Testis (tissue), 3 donors: ENCODE data around the gene CACNA1C. TPM values are rescaled to one million over a fixed set of nuclear protein-coding genes. Genes with fewer than 3 reads are reported as not detected.

Experiments
- DNase-seq: peaks from one replicate; pipeline ENCODE4 v3.0.0-alpha.2; 2019
- H3K27ac ChIP-seq, 2 donors: fragments of 200-600 bp; sonication (generic); one replicate each; pipeline ENCODE4 v1.5.1; 2019
- H3K27me3 ChIP-seq: fragments of 200-600 bp; sonication (generic); one replicate; pipeline ENCODE4 v1.5.1; 2019
- H3K36me3 ChIP-seq: fragments of 200-600 bp; sonication (generic); one replicate; pipeline ENCODE4 v1.5.1; 2017; ENCODE audit warnings: low read depth; ENCODE audit errors: missing control alignments
- H3K4me1 ChIP-seq: fragments of 200-600 bp; sonication (generic); one replicate; pipeline ENCODE4 v1.5.1; 2019
- H3K4me3 ChIP-seq, 2 donors: fragments of 200-600 bp; sonication (generic); one replicate each; pipeline ENCODE4 v1.5.1; 2017 to 2019
- H3K9me3 ChIP-seq: fragments of 200-600 bp; sonication (generic); one replicate; pipeline ENCODE4 v1.5.1; 2017
- POLR2A ChIP-seq: fragments of 450-650 bp; IDR thresholded peaks from one replicate; pipeline ENCODE4 v1.6.1; 2017; ENCODE audit warnings: antibody characterized with exemption, mild to moderate bottlenecking, moderate library complexity
- WGBS, 2 donors: methylation state at CpG; one replicate each; pipeline ENCODE4 v1.1.5; 2018; 5-methylcytosine and 5-hydroxymethylcytosine counted together
- intact Hi-C: fragments of 100-400 bp; cut with DNase I; formaldehyde crosslinking; loops from one replicate; pipeline ENCODE4 v1.15.1; 2023; ENCODE audit warnings: low total_unique reads
- polyA plus RNA-seq: library from polyadenylated mRNA; stranded (reverse); fragments of 350-450 nt; fragmentation: Illumina TruSeq; extraction: RNeasy Lipid Tissue Mini Kit (QIAGEN cat#74804); gene quantifications from one replicate; pipeline ENCODE4 v1.2.3, GENCODE V29; 2014; ENCODE audit warnings: low read depth, low replicate concordance; ENCODE audit not compliant: insufficient read depth
- total RNA-seq, 2 donors: library from RNA; depleted of rRNA; stranded (reverse); fragments of >200 nt; gene quantifications; one replicate each; pipeline ENCODE4 v1.2.3, GENCODE V29; 2016
- TF ChIP-seq, protein P1 (sequence below), 3 experiments: fragments of 450-650 bp in 2 of 3; fragments of 200-600 bp in 1 of 3; sonication (generic) in 1 of 3; IDR thresholded peaks; one replicate each; pipeline ENCODE4 v1.5.1; 2016 to 2019; ENCODE audit warnings: antibody characterized with exemption in 3 of 3, mild to moderate bottlenecking in 2 of 3, moderate library complexity in 1 of 3

Gene CACNA1C
- total and polyA plus RNA-seq, 3 donors from 2014 or later, result 20.3 to 36.8 (median 32.0) TPM

DNA sequence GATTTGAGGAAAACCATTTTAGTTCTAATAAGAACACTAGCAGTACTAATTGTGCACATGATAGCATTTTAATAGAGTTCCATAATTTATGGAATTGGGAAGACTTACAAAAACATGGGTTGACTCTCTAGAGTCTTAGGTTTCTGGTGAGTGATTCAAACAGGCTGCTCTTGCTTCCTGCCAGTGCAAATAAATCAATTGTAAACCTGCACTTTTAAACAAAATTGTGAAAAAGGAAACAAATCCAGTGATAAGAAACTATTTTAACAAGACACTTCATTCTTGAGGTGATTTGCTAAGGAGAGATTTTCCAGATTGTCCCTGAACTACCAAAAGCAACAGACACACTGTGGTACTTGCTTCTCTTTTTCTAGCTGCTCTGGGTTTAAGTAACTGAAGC is 112.2 kb downstream of the CACNA1C start:
- no peaks in the 10 kb centered on the region for H3K27me3 ChIP-seq
- H3K4me3 ChIP-seq, result no peak overlapping the region
- peak overlapping the region in 1 of 2 donors; percentile 53 for H3K27ac ChIP-seq
- H3K9me3 ChIP-seq, result no peaks in the 10 kb centered on the region
- intact Hi-C loops, result no loop called here
- no peak for TF ChIP-seq POLR2A
- TF ChIP-seq, protein P1, sequence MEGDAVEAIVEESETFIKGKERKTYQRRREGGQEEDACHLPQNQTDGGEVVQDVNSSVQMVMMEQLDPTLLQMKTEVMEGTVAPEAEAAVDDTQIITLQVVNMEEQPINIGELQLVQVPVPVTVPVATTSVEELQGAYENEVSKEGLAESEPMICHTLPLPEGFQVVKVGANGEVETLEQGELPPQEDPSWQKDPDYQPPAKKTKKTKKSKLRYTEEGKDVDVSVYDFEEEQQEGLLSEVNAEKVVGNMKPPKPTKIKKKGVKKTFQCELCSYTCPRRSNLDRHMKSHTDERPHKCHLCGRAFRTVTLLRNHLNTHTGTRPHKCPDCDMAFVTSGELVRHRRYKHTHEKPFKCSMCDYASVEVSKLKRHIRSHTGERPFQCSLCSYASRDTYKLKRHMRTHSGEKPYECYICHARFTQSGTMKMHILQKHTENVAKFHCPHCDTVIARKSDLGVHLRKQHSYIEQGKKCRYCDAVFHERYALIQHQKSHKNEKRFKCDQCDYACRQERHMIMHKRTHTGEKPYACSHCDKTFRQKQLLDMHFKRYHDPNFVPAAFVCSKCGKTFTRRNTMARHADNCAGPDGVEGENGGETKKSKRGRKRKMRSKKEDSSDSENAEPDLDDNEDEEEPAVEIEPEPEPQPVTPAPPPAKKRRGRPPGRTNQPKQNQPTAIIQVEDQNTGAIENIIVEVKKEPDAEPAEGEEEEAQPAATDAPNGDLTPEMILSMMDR (IDR thresholded peaks at IDR 0.05), result no peak
- H3K36me3 ChIP-seq, result no peaks in the 10 kb centered on the region
- no peak for DNase-seq
- peaks cover 20% of the 10 kb centered on the region for H3K4me1 ChIP-seq

DNA sequence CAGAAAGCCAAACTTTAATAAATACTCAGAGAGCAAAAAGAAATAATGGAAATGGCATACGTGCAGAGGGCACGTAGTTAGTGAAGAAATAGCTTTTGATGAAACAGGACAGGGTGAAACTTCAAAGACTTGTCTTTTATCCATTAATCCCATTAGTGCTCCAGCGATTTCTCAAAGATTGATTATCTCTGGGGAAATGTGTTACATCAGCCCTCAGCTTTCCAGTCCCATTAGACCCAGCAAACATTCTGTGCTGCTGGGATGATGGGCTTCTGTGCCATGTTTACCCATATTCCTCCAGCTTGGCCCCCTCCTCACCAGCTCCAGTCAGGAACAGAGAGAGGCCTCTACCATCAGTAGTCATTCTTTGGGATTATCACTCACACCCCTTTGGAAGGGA is 113.1 kb downstream of the CACNA1C start:
- H3K27ac ChIP-seq, result no peak overlapping the region
- H3K27me3 ChIP-seq, result no peaks in the 10 kb centered on the region
- intact Hi-C loops, result no loop called here
- WGBS, 2 donors, result 79 to 86% methylated on average over 3 of the region's 3 CpGs
- DNase-seq, result no peak
- no peak overlapping the region for H3K4me3 ChIP-seq
- TF ChIP-seq POLR2A, result no peak
- TF ChIP-seq, protein P1 (IDR thresholded peaks at IDR 0.05), result no peak
- H3K36me3 ChIP-seq, result no peaks in the 10 kb centered on the region
- H3K4me1 ChIP-seq, result peaks cover 20% of the 10 kb centered on the region
- H3K9me3 ChIP-seq, result no peaks in the 10 kb centered on the region

DNA sequence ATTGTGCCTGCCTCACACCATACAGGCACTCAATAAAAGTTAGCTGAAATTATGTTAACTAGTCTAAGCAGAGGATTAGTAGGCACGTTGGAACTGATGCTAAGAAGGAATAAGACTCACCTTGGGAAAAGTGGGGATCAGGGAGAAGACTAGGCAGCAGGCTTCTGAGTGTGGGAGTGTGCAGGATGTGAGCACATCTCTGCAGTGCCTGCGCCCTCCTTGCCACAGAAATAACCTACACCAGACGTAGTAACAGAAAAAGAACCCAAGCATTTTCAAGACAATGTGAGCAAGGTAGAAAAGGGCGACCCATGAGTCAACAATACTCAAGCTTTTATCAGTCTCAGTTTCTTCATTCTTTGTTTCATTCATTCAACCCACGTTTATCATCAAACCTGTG is 113.9 kb downstream of the CACNA1C start:
- H3K27ac ChIP-seq, result no peak overlapping the region
- H3K4me3 ChIP-seq, result no peak overlapping the region
- H3K9me3 ChIP-seq, result no peaks in the 10 kb centered on the region
- DNase-seq, result no peak
- peaks cover 19% of the 10 kb centered on the region for H3K4me1 ChIP-seq
- intact Hi-C loops, result no loop called here
- WGBS, 2 donors, result 92 to 96% methylated on average over 5 of the region's 5 CpGs
- no peaks in the 10 kb centered on the region for H3K27me3 ChIP-seq
- TF ChIP-seq, protein P1 (IDR thresholded peaks at IDR 0.05), result no peak
- TF ChIP-seq POLR2A, result no peak
- H3K36me3 ChIP-seq, result no peaks in the 10 kb centered on the region

DNA sequence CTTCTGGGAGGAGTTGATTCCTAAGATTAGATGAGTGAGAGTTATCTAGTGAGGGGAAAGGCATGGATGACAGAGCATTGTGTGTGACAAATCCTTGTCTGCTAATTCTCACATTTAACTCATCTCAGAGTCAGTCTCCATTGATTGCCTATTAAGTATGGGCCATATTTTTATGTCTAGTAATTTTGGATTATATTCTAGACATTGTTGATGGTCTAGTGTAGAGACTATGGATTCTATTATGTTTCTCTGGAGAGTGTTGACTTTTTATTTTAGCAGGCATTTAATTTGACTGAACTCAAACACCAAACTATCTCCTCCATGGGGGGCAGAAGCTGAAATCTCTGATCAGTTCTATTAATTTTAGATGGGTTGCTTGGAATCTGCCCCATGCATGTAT is 114.4 kb downstream of the CACNA1C start:
- Histone ChIP-seq H3K27me3 (no peaks in the 10 kb centered on the region), H3K9me3 (no peaks in the 10 kb centered on the region), H3K4me1 (peaks cover 14% of the 10 kb centered on the region), H3K36me3 (no peaks in the 10 kb centered on the region), H3K27ac (no peak overlapping the region), H3K4me3 (no peak overlapping the region)
- no peak for DNase-seq
- TF ChIP-seq, protein P1 (IDR thresholded peaks at IDR 0.05), result no peak
- TF ChIP-seq POLR2A, result no peak
- intact Hi-C loops, result no loop called here

DNA sequence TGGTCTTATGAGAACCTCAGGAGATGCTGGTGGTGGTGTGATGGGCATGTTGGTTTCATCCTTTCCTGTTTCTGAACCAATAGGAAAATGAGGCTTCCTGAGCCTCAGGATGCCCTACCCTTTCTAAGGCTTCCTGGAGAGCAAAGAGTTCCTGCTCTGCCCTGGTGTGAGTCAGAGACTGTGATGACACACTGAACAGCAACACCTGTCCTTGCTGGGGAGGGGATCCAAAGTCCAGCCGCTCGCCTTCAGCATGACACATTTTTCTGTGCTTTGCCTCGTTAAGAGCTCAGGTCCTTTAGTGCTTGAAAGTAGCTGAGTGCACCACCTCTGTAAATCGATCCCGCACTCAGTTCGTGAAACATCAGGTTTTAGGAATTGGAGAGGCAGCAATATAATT is 116.0 kb downstream of the CACNA1C start:
- no peak overlapping the region for H3K4me3 ChIP-seq
- no peak for DNase-seq
- no peak overlapping the region for H3K27ac ChIP-seq
- no peak for TF ChIP-seq POLR2A
- TF ChIP-seq, protein P1 (IDR thresholded peaks at IDR 0.05), result no peak
- WGBS, 2 donors, result 86 to 94% methylated on average over 6 of the region's 6 CpGs
- H3K9me3 ChIP-seq, result no peaks in the 10 kb centered on the region
- intact Hi-C loops, result no loop called here
- no peaks in the 10 kb centered on the region for H3K36me3 ChIP-seq
- peaks cover 4% of the 10 kb centered on the region for H3K4me1 ChIP-seq
- no peaks in the 10 kb centered on the region for H3K27me3 ChIP-seq
